Hematopoietic multipotent progenitor cell treated with erythropoietin and hydrocortisone succinate and interleukin-3 and kit ligand, for 6 days (in vitro differentiated cells): ENCODE results near the gene GTF3C2.
A peak's percentile ranks its signal among the peaks of the same experiment; 100 is the strongest.

ENCODE experiments used
- DNase-seq: peaks from one replicate; pipeline ENCODE4 v3.0.0-alpha.2; 2015

The GTF3C2 gene

DNA sequence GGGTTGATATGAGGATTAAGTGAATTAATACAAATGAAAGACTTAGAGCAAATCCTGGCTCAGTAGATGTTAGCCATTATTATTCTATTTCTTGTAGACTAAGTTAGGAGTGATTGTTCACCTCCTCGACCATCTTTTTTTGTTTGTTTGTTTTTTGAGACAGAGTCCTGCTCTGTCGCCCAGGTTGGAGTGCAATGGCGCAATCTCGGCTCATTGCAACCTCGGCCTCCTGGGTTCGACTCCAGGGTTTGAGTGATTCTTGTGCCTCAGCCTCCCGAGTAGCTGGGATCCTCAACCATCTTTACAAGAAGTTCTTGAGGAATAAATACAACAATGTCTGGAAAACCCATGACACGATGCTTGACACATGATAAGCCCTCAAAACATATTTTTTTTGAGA is 61.6 kb downstream of the GTF3C2 start:
- no peak for DNase-seq

DNA sequence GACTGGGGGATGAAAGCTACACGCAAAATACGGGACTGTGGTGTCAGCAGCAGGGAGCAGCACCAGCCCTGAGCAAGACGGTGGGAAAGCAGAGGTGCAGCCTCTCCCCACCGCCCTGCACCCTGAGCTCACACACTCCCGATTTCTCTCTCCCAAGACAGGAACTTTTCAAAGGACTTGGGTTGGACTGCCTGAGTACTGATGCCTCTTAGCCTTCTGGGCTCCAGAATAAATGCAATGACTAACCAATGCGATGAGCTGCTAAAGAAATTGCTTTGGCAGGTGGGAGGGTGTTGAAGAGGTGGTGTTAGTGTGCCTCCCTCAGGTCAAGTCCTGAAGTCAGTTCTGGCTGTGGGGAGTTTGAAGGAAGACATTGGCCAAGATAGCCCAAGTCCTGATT is 64.7 kb downstream of the GTF3C2 start:
- peak; percentile 28 for DNase-seq

DNA sequence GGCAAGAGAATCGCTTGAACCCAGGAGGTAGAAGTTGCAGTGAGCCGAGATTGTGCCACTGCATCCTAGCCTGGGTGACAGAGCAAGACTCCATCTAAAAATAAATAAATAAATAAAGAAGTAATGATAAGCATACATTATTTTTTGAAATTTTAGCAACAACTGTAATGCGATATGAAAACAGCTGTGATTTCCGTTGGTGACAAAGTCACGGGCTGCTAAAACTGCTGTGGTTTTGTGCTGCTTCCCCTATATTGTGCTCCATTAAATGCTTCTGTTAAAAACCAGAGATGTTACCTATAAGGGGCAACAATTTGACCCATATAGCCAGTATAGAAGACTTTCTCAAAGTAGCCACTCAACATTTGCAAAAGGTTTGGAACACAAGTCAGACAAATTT is 66.0 kb downstream of the GTF3C2 start:
- DNase-seq = peak; percentile 22

DNA sequence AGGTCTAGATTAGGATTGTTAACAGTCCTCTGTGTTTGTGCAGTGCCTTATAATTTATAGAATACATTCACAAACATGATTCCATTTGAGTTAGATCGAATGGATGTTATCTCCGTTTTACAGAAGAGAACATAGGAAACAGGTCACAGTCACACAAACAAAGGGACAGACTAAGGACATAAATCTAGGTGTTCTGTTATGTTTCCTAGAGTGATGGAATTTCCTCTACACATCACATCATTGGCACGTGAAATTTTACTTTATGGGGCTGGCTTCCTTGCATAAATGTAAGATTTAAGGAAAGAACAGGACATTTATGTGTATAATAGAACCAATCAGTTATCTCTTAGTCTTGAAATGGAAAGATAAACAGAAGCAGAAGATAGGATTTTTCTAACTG is 68.0 kb downstream of the GTF3C2 start:
- no peak for DNase-seq

DNA sequence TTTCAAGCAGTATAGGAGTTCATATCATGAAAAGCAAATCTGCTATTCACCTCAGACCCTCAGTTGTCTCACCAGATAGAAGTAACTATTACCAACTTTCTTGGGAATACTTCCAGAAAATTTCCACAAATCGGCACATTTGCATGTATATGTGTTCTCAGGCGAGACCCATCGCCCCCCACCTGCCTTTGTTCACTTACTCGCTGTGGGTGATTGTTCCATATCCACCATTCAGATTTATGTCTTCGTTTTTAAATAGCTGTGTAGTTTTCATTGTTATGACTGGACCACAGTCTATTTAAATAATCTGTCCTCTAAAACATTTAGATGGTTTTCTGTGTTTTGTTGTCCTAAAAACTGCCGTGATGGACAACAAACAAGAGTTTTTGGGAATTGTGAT is 71.1 kb downstream of the GTF3C2 start:
- no peak for DNase-seq

DNA sequence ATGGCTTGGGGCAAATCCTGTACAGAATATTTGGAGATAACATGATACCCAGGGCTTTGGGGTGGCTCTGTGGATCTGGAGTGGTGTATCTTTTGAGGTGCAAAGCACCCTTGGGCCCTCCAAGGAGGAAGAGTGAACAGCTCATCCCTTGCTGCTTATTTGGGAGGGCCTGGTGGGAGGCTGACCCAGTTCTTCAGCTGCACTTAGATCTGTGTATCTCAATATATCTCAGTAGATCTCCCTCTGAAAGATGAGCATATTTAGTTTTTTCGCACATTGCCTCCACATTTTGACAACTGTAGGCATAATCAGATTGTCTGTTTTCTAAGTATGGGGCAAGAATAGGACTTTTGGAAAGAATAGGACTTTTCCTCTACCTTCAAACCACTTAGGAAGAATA is 71.6 kb downstream of the GTF3C2 start:
- DNase-seq = no peak

DNA sequence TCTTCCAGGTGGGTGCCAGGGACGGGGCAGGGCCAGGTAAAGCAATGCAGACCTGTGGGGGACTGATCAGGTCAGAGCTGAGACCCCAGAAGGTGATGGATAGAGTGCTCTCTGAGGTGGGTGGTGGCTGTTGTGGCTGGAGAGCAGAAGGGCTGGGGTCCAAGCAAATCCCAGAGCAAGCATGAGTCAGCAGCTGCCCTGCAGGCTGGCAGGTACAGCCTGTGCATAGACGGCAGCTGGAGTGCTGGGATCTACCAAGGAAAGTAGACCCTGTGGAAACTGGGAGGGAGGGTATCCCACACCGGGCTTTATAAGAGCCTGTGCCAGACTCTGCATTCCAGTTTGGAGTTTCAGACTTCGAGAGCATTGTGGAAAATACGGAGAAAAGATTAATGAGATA is 73.7 kb downstream of the GTF3C2 start:
- DNase-seq = no peak

DNA sequence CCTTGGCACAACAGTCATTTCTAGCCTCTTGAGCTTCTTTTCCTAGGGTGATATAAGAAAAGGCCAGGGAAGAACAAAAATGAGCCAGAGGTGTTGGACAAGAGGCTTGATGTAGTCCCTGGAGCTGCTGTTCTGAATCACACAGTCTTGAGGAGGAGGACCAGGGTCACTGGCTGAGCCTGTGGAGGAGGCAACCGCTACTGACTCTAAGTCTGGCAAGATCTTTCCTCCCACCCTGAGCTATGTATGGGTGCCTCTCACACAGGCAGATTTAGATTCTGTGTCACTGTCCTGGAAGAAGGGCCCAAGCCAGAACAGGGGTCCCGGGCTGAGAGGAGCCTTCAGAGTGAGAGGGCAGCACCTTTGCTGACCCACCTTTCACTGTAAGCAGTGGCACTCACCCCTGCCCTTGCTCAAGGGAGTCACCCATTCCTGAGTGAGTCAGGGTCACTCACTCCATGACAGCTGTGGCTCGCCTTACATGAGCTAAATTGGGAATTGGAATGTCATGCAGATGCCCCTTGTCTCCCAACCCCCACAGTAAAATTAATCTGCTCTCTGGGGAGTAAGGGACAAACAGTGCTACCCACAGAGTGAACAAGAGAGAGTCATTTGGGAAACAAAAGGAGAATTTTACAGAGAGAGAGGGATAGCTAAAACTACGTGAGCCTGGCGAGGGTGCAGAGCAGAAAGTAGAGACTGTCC is 74.6 kb downstream of the GTF3C2 start, which contains the start of gene TRIM54:
TSS of gene TRIM54 (plus strand) at position 575 of the 705 bp plus-strand sequence. CDS start 303 bp downstream, outside the sequence.
- no peak for DNase-seq

DNA sequence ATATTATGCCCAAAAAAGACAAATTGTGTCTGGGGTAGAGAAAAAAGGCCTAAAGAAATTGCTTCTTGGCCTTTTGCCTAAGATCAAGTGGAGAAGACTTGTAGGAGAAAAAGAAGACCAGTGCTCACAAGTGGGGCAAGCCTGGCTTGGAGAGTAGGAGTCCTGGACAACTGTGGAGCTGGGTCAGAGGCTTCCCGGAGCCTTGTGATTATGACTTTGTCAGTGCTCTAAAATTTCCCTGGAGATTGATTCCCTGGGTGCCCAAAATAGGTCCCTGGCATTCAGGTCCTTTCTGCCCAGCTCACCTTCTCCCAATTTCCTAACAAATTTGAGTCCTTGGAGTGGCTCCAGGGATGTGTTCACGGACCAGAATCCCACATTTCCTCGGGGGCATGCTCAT is 75.1 kb downstream of the GTF3C2 start:
- DNase-seq = no peak

DNA sequence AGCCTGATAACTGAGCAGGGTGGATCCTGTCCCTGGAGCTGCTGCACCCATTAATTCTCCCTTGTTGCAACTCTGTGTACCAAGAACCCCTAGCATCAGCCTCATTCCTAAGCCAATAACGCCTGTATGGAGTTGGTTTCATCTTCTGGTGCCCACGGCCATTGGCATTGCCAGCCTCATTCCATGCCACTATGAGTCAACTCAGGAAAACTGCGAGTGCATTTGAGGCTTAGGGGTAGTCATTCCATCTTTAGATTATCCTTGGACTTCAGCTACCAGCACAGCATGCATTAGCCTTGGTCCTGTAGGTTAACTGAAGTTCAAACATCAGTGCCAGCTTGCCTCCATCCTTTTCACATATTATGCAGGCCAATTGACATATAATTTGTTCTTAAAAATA is 75.7 kb downstream of the GTF3C2 start:
- DNase-seq = no peak

DNA sequence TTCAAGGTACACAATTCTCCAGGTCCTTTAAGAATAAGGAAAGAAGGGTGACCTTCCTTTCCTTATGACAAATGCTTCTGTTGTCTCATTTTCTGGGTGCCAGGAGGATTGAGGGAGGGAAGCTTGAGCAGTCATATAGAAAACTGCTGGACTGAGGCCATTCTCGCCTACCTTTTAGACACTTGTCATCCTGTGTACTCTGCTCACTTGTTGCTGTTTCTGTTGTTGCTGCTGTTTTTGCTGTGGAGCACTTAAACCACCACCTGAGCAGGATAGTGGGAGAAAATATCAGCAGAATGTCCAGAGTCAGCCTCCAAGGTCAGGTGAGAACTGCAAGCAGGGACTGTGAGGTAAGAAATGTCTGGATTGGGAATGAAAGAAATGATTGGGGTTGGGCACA is 78.6 kb downstream of the GTF3C2 start:
- no peak for DNase-seq
